ENCODE measurements around the gene ANKRD33B. TPM values are rescaled to one million over a fixed set of nuclear protein-coding genes. Genes with fewer than 3 reads are reported as not detected.

ANKRD33B gene
- total and polyA plus RNA-seq, 2 of the 8 experiments (the other 6 are each of a cell fraction or from before 2014, with no cell fraction given) = 6.9 to 20.6 TPM

- Histone ChIP-seq H3K56ac (replicated peaks; ENCODE audit: insufficient read length, low read depth, low read length) (no peak overlapping the region), H3K18ac (ENCODE audit: extremely low read depth, low read length) (peak overlapping the region; percentile 81), H4K20me1 (replicated peaks in 1 of 2; ENCODE audit: control insufficient read depth in 1 of 2, insufficient read depth in 2 of 2, low read length in 2 of 2) (peaks cover 0 to 2% of the 10 kb centered on the region in 2 experiments), H4K8ac (ENCODE audit: extremely low read depth, insufficient read depth, low read length) (no peak overlapping the region), H2AFZ (ENCODE audit: low read length) (no peak overlapping the region), H3K14ac (ENCODE audit: insufficient read length) (no peak overlapping the region), H3K27me3 (replicated peaks in 1 of 4; ENCODE audit: control insufficient read depth in 3 of 4, extremely low read depth in 1 of 4, insufficient read depth in 3 of 4, low read length in 3 of 4) (no peaks in the 10 kb centered on the region), H3K9ac (replicated peaks in 1 of 4; ENCODE audit: extremely low read depth in 1 of 4, low read depth in 3 of 4, low read length in 3 of 4) (peak overlapping the region in 1 of 4 experiments; percentile 6; a peak in 1 of 7 replicates), H3K36me3 (ENCODE audit: control insufficient read depth in 2 of 4, insufficient read depth in 4 of 4, low read length in 3 of 4) (no peaks in the 10 kb centered on the region), H2AK5ac (ENCODE audit: low read depth, low read length) (peak overlapping the region; percentile 88; the same call in 1 of the 2 replicates), H4K5ac (ENCODE audit: insufficient read length, low read depth, low read length) (peak overlapping the region; percentile 1), H3K23me2 (ENCODE audit: low read depth, low read length) (peaks cover 7% of the 10 kb centered on the region), H3K79me2 (ENCODE audit: control insufficient read depth in 1 of 2, insufficient read depth in 2 of 2, low read length in 2 of 2) (peaks cover 4 to 27% of the 10 kb centered on the region in 2 experiments; a peak in 3 of 4 replicates), H2BK5ac (ENCODE audit: low read depth, low read length) (peak overlapping the region; percentile 85), H2BK20ac (ENCODE audit: low read length) (peak overlapping the region; percentile 97), H2BK15ac (ENCODE audit: low read length) (no peak overlapping the region), H4K91ac (replicated peaks; ENCODE audit: insufficient read length, low read length) (peak overlapping the region; percentile 91), H3K4me2 (ENCODE audit: insufficient read depth in 1 of 2, low read depth in 2 of 2, low read length in 2 of 2) (peak overlapping the region; percentile 72 to 80), H3K27ac (ENCODE audit: low read depth, low read length) (peak overlapping the region; percentile 67; the same call in 1 of the 2 replicates), H2BK12ac (ENCODE audit: low read depth, low read length) (peak overlapping the region; percentile 98), H3K23ac (ENCODE audit: insufficient read length) (no peak overlapping the region), H3K4ac (replicated peaks; ENCODE audit: insufficient read length, low read depth, low read length) (peak overlapping the region; percentile 5), H2BK120ac (replicated peaks; ENCODE audit: low read depth, low read length) (peak overlapping the region; percentile 67), H3K4me3 (ENCODE audit: extremely low read depth in 1 of 4, insufficient read depth in 2 of 4, low read depth in 3 of 4, low read length in 4 of 4) (peak overlapping the region in 1 of 4 experiments; percentile 50; a peak in 2 of 8 replicates), H3K79me1 (ENCODE audit: low read depth, low read length) (peaks cover 4% of the 10 kb centered on the region; the same call in 1 of the 2 replicates), H3K4me1 (replicated peaks in 1 of 4; ENCODE audit: control insufficient read depth in 3 of 4, insufficient read depth in 4 of 4, low read length in 3 of 4) (peaks cover 18 to 48% (median 33%) of the 10 kb centered on the region in 4 experiments), H3K9me3 (ENCODE audit: insufficient read depth in 2 of 2, low read depth in 1 of 2, low read length in 1 of 2) (no peaks in the 10 kb centered on the region)
- DNase-seq (ENCODE audit: low read depth in 1 of 2, low spot score in 2 of 2) = peak in 1 of 2 experiments; percentile 57
- 63% methylated on average over 15 of the region's 15 CpGs; no CpG with 5 or more reads in 1 of the 2 experiments for WGBS, 2 experiments (ENCODE audit: extremely low coverage in 1 of 2, insufficient coverage in 1 of 2, insufficient read length in 1 of 2, insufficient replicate concordance in 2 of 2, low coverage in 1 of 2, low lambda C conversion rate in 2 of 2, missing lambda C conversion rate in 1 of 2)
- FAIRE-seq = no peak
- TF ChIP-seq NANOG (IDR thresholded peaks at IDR 0.05; ENCODE audit: insufficient read depth, low read depth, low read length, poor library complexity, severe bottlenecking) (no peak), EZH2 (IDR thresholded peaks at IDR 0.05; ENCODE audit: low read depth, low read length, severe bottlenecking) (no peak), BACH1 (IDR thresholded peaks at IDR 0.05; ENCODE audit: low read length) (no peak), JUND (IDR thresholded peaks at IDR 0.05; ENCODE audit: low read length) (no peak), NRF1 (IDR thresholded peaks at IDR 0.05; ENCODE audit: low read depth, low read length) (no peak), CBX5 (IDR thresholded peaks at IDR 0.05; ENCODE audit: low read depth, low read length) (no peak), GTF2F1 (IDR thresholded peaks at IDR 0.05; ENCODE audit: borderline replicate concordance, low read depth, low read length) (no peak), SAP30 (IDR thresholded peaks at IDR 0.05; ENCODE audit: insufficient read depth, insufficient replicate concordance, low read length) (no peak), SIRT6 (IDR thresholded peaks at IDR 0.05; ENCODE audit: low read length) (no peak)
- CTCF ChIA-PET (ENCODE audit: partially characterized antibody) = interaction anchor here (0.5 to 4.6 kb wide), 13 partner anchors 10 to 280 kb away, joined by 3 to 49 read pairs (median 5); no protein-coding TSS in a partner anchor
- POLR2A ChIA-PET (ENCODE audit: partially characterized antibody) = interaction anchor here (0.7 to 1.6 kb wide), 4 partner anchors 8 to 17 kb away, joined by 3 to 4 read pairs (median 3); no protein-coding TSS in a partner anchor
These were observed 72.7 kb downstream of the ANKRD33B start for GRCh38 chr5:10636363-10637142.
